GM21786 (cell line): Measurements from ENCODE around the gene ARHGAP20.
A peak's percentile ranks its signal among the peaks of the same experiment; 100 is the strongest.

Experiments
- ATAC-seq: cut with Tn5 transposase; IDR thresholded peaks from one replicate; pipeline ENCODE4 v1.9.1; 2021; ENCODE audit not compliant: unreplicated experiment

ARHGAP20 gene

DNA sequence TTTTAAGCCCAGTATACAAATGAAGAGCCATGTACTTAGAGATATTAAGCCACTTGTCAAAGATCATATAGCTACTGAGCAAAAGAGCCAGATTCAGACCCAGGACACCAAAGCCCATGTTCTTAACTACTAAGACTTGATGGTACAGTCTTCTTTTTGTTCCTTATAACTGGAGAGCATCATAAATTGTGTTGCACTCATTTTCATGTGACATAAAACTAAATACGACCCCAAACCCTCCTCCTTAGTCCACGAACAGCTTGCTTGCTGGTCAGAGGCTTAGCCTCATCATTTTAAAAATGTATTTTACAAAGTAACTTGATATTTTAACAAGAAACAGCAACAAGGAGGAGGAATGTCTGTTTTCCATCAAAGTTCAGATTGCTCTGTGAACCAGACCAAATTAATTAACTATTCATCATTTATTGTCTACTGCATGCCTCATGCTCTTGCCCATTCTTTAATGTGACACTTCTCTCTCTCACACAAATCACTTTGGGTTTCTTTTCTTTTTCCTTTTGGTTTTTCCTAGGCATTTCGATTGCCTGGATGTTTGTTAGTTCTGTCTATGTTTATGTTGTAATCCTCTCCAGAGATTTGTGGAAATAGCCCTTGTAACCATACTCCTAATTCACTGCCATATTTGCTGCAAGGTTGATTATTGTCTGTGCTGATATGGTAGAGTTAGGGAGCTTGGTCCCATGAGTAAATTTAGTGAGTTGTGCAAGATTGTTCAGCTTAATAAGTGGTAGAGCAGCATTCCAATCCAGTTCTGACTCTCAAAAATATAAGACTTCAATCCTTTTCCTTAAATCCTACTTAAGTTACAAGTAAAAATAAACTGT is 8.4 kb upstream of the ARHGAP20 start:
- ATAC-seq: no peak

- no peak for ATAC-seq
These were observed 4.1 kb upstream of the ARHGAP20 start for GRCh38 chr11:110716361-110716760.

GRCh38 chr11:110715541-110715940 is 3.3 kb upstream of the ARHGAP20 start:
- ATAC-seq: no peak

GRCh38 chr11:110713449-110713776 is 1.2 kb upstream of the ARHGAP20 start:
- ATAC-seq: no peak

DNA sequence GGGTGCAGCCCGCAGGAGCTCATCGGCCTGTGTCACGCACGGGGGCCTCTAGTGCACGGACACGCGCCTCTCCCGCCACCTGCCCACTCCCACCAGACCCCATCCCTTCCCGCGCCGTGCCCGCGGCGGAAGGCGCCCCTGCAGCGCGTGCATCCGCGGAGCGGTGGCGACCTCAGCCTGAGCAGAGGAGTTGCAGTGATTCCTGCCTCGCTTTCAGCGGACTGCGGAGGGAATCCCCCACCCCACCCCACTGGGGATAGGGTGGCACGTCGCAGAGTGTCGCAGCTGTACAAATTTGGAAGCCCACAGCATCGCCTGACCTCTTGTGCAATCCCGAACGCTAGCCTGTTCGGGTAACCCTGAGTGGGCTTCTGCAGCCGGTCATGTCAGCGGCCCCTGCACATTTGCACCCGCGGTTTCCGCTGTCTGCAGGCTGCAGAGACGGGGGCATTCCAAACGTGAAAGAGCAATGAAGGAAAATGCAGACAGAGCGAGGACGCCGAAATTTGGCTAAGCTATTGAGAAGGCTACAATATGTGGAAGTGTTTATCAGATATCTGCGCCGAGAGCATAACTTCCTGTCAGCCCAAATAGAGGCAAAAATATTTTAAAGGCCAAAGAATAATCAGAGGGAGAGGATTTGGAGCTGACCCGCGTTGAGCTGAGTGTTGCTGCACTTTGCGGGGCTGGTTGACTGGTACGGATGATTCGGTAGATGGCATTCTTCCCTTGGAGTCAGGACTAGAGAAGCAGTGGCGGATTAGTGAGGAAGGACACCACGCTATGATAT is 617 bp upstream of the ARHGAP20 start:
- ATAC-seq: peak; percentile 17

GRCh38 chr11:110711448-110711775 is 825 bp downstream of the ARHGAP20 start:
- no peak for ATAC-seq

- no peak for ATAC-seq
These were observed 1.4 kb downstream of the ARHGAP20 start for GRCh38 chr11:110710628-110711381.

- ATAC-seq: no peak
These were observed 7.9 kb downstream of the ARHGAP20 start for GRCh38 chr11:110704210-110704864.

GRCh38 chr11:110691926-110692325 is 20.3 kb downstream of the ARHGAP20 start:
- no peak for ATAC-seq

- ATAC-seq: no peak
These were observed 22.9 kb downstream of the ARHGAP20 start for GRCh38 chr11:110689306-110689705.

GRCh38 chr11:110679323-110679975 is 32.8 kb downstream of the ARHGAP20 start:
- no peak for ATAC-seq

DNA sequence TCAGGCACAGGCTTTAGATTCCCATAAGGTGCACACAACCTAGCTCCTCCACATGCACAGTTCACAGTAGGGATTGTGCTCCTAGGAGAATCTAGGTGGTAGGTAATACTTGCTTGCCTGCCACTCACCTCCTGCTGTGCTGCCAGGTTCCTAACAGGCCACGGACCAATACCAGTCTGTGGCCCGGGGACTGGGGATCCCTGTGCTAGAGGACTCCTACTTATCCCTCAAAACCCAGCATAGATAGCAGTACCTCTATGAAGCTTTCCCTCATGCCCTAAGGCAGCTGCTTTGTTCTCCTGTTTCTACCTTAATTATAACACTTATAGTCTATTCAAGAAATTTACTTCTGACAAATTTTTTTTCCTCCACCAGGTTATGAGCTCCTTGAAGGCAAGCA is 36.7 kb downstream of the ARHGAP20 start:
- ATAC-seq: no peak

GRCh38 chr11:110665689-110666465 is 46.4 kb downstream of the ARHGAP20 start:
- ATAC-seq: no peak

DNA sequence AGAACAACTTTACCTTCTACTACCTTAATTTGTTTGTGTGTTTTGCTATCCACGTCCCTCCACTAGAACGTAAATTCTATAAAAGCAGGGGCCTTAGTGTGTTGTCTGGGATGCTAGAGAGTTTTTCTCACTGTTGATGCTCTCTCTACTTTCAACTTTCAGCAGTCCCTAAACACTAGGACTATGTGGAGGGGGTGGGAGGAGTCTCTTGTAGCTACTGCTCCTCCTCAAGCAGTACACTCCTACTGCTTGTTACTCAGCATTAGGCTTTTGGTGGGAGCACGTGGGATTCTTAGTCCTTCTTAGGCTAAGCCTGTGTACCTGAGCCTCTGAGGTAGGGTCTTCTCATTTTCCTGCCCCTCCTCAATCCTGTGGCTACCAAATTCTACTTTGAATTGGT is 56.3 kb downstream of the ARHGAP20 start:
- no peak for ATAC-seq

DNA sequence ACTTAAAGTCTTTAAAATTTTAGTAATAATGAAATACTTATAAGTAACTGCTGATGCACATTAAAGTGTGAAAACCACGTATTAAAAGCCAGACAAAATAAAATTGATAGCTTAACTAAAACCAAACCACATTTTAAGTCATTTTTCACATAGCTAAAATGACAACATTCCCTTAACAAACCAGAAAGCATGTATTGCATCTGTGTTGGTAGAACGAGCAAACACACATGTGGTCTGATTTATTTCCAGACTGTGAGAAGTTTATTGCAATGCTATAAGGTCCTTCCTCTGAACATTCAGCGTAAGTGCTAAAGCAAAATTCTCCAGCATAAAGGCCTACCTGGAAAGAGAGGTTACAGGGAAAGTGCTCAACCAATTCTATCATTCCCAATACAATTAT is 57.8 kb downstream of the ARHGAP20 start:
- no peak for ATAC-seq

DNA sequence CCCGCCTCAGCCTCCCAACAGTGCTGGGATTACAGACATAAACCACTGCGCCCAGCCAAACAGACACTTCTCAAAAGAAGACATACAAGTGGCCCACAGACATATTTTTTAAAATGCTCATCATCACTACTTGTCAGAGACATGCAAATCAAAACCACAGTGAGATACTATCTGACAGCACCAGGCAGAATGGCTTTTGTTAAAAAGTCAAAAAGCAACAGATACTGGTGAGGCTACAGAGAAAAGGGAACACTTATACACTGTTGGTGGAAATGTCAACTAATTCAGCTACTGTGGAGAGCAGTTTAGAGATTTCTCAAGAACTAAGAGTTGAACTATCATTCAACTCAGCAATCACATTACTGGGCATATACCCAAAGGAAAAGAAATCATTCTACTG is 67.0 kb downstream of the ARHGAP20 start:
- no peak for ATAC-seq

GRCh38 chr11:110634370-110634769 is 77.9 kb downstream of the ARHGAP20 start:
- ATAC-seq: no peak

DNA sequence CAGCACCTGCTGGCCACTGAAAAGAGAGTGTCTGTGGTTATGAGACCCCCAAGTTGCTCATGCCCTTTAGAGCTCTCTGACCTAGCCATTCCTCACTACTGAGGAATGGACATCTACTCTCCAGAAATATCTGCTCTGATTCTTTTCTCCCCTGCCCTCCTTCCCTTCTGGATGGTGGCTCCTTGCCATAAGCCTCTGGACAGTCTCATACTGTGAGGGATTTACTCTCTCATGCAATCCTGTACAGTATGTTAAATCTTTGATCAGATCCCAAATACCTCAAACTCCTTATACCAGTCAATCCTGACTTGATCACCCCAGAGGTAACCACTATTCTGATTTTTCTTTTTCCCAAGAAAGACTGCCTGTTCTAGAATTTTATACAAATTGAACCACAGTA is 80.7 kb downstream of the ARHGAP20 start:
- no peak for ATAC-seq

- ATAC-seq: no peak
These were observed 82.6 kb downstream of the ARHGAP20 start for GRCh38 chr11:110629594-110629993.

DNA sequence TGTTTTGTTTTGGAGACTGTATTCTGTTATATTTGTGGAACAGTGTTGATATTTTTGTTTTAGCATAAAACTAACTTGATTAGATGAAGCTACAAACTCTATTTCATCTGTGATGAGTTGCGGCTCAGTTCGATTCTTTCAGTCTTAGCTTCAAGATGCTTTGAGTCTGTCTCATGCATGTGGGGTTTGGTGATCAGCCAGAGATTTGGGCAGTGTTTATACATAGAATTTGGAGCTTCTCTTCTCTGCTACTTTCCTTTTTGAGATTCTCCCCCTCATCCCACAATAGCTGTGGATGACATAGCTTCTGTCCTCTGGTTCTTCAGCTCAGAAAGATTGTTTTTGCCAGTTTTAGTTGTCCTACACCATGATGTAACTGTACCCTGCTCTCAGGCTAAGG is 90.4 kb downstream of the ARHGAP20 start:
- ATAC-seq: no peak
